Ovary (tissue), 9 donors: ENCODE data around the gene HOXC11. TPM values are rescaled to one million over a fixed set of nuclear protein-coding genes. Genes with fewer than 3 reads are reported as not detected.

Source experiments
- DNase-seq, 5 donors: peaks; one replicate each; pipeline ENCODE4 v3.0.0-alpha.2; 2019 to 2020
- H3K27ac ChIP-seq, 2 donors: fragments of 200-600 bp; one replicate each; pipeline versions ENCODE4 v1.5.1 to v1.8.0; 2019 to 2022
- H3K27me3 ChIP-seq: fragments of 200-600 bp; one replicate; pipeline ENCODE4 v1.8.0; 2022
- H3K36me3 ChIP-seq: fragments of 200-600 bp; sonication (generic); one replicate; pipeline ENCODE4 v1.5.1; 2019
- H3K4me1 ChIP-seq: one replicate; pipeline ENCODE4 v1.8.1; 2013; ENCODE audit warnings: mild to moderate bottlenecking, moderate library complexity; ENCODE audit not compliant: insufficient read depth
- H3K4me3 ChIP-seq: fragments of 200-600 bp; sonication (generic); one replicate; pipeline ENCODE4 v1.5.1; 2017
- H3K9me3 ChIP-seq, 2 donors: fragments of 200-600 bp in 1 of 2; sonication (generic) in 1 of 2; one replicate each; pipeline versions ENCODE4 v1.5.1 to v1.8.1; 2013 to 2019; ENCODE audit warnings: mild to moderate bottlenecking in 1 of 2, moderate library complexity in 1 of 2
- CTCF ChIP-seq, 3 donors: fragments of 450-650 bp in 2 of 3; fragments of 200-600 bp in 1 of 3; IDR thresholded peaks; one replicate each; pipeline versions ENCODE4 v1.5.1 to v1.8.0; 2016 to 2022; ENCODE audit warnings: antibody characterized with exemption in 3 of 3, mild to moderate bottlenecking in 1 of 3
- EP300 ChIP-seq: sonication (generic); formaldehyde crosslinking; IDR thresholded peaks from one replicate; pipeline ENCODE4 v1.6.1; 2017; ENCODE audit warnings: antibody characterized with exemption
- POLR2A ChIP-seq: fragments of 450-650 bp; IDR thresholded peaks from one replicate; pipeline ENCODE4 v1.6.1; 2017; ENCODE audit warnings: antibody characterized with exemption, mild to moderate bottlenecking, moderate library complexity
- WGBS, 3 donors: extraction: QIAGEN DNeasy Blood & Tissue Kit in 1 of 3; methylation state at CpG; one replicate each; pipeline versions ENCODE4 v1.1.5 to v1.1.7; 2013 to 2017; 5-methylcytosine and 5-hydroxymethylcytosine counted together
- intact Hi-C, 4 donors: fragments of 100-400 bp; cut with DNase I; formaldehyde crosslinking; loops; one replicate each; pipeline versions ENCODE4 v1.11.0 to v1.15.1; 2022 to 2023
- polyA plus RNA-seq, 2 donors: library from polyadenylated mRNA; stranded (reverse); fragments of 200-250 nt in 1 of 2; fragments of 350-450 nt in 1 of 2; fragmentation: Illumina TruSeq in 1 of 2; extraction: RNeasy Lipid Tissue Mini Kit (QIAGEN cat#74804) in 1 of 2; gene quantifications; one replicate each; pipeline ENCODE4 v1.2.3, GENCODE V29; 2013 to 2014
- total RNA-seq, 7 donors: library from RNA; depleted of rRNA in 2 of 7; stranded (reverse); fragments of >200 nt in 2 of 7; fragmentation: NEBNext Ultra II Directional in 3 of 7; extraction: Animal tissue kit (Norgen Biotek cat#: 25700) in 3 of 7; gene quantifications; one replicate each; pipeline versions ENCODE4 v1.1.0 to v1.2.4, GENCODE V29; 2016 to 2023
- donor health status: DM: no; HTN: no; CAD: no; lungs with moderate emphysema.
- donor health status: DM: no; HTN: no; CAD: no.
- donor health status: Bipolar disorder and iron deficiency.
- donor health status: DM: yes; HTN: yes; CAD: no.
- donor health status: DM: no; HTN: no; CAD: no.
- donor health status: DM: yes; HTN: yes; CAD: no.

HOXC11 gene
- total and polyA plus RNA-seq, 9 donors: 0.12 to 1.1 TPM; not detected in 7

DNA sequence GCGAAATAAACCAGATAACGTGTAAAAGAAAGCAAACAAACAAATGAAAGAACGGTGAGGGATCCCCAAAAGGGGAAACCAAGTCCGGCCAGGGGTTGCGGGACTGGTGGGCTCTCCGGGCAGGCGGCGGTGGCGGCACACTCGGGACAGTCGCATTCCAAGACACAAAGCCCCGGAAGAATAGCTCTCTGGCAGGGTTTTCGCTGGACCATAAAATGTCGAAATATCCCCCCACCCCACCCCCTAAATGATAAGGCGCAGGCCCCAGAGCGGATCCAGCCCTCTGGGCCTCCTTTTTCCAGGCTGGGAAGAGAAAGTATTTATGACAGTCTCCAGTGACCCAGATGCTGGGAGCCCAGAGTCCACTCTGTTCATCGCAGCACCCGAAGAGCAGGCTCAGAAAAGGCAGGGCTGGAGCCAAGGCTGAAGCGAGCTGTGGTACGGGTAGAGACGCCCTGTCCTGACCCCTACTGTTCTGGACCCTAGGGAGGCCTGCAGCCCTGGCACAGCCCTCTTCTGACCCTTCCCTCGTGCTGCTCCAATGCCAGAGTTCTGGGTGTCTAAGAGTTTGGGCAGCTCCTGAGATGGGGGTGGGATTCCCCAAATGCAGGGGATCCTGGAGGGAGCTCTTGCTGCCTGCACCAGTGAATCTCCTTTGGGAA lies 33.8 kb downstream of the HOXC11 start:
- DNase-seq: no peak
- peak overlapping the region in 1 of 2 donors; percentile 13 for H3K27ac ChIP-seq
- no peaks in the 10 kb centered on the region for H3K27me3 ChIP-seq
- peak overlapping the region; percentile 14 for H3K4me3 ChIP-seq
- 64 to 78% (median 69%) methylated on average over 22 of the region's 22 CpGs for WGBS, 3 donors
- no peaks in the 10 kb centered on the region for H3K36me3 ChIP-seq
- H3K9me3 ChIP-seq: no peaks in the 10 kb centered on the region
- intact Hi-C loops: loop anchor here in 3 of 4 donors (2.0 to 10.0 kb wide), 5 partner anchors 186 to 368 kb away; partner anchors contain the start of gene GPR84 (in 2 of the 3)
- peaks cover 2% of the 10 kb centered on the region for H3K4me1 ChIP-seq
- TF ChIP-seq EP300 (no peak), CTCF (IDR thresholded peaks at IDR 0.05) (no peak), POLR2A (no peak)

DNA sequence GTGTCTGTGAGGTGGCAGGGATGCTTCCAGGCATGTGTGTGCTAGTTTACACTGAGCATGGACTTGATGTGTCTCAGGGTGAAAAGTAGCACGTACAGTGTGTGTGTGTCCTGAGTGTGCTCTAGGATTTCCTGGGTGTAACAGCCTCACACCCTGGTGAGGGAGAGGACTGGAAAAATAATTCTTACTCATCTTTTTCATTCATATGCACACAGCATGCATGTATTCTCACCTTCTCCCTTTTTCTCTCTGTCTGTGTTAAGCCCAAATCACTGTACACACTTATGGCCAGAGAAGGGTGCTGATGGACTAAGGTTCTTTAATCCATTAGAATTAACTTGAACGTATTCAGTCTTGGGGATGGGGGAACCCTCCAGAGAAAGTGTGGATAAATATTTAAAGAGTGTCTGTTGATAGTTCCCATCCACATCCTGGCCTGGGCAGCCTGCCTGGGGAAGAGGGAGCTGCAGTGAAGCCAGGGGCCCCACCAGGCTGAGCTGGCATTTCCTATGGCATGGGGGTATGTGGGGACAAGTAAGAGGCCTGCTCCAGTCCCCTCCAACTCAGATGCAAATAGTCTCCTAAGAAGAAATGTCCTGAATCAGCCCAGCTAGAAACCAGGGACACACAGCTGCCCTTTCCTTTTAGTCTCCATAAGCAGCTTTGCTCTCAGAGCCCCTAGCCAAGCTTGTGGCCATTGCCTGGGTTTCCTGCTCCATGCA lies 34.8 kb downstream of the HOXC11 start:
- WGBS, 3 donors: 67 to 87% (median 82%) methylated on average over 2 of the region's 2 CpGs
- DNase-seq: peak in 1 of 5 donors; percentile 35
- intact Hi-C loops: loop anchor here in 3 of 4 donors (2.0 to 10.0 kb wide), 6 partner anchors 185 to 367 kb away; partner anchors contain the start of gene GPR84 (in 2 of the 3)
- H3K36me3 ChIP-seq: no peaks in the 10 kb centered on the region
- TF ChIP-seq POLR2A: no peak
- TF ChIP-seq EP300: no peak
- no peak for TF ChIP-seq CTCF (IDR thresholded peaks at IDR 0.05)
- H3K4me3 ChIP-seq: no peak overlapping the region
- no peaks in the 10 kb centered on the region for H3K9me3 ChIP-seq
- H3K27me3 ChIP-seq: no peaks in the 10 kb centered on the region
- no peak overlapping the region for H3K27ac ChIP-seq
- peaks cover 2% of the 10 kb centered on the region for H3K4me1 ChIP-seq

- no peaks in the 10 kb centered on the region for H3K27me3 ChIP-seq
- H3K4me1 ChIP-seq: peaks cover 2% of the 10 kb centered on the region
- TF ChIP-seq EP300: no peak
- no peak for TF ChIP-seq POLR2A
- TF ChIP-seq CTCF (IDR thresholded peaks at IDR 0.05): no peak
- no peaks in the 10 kb centered on the region for H3K36me3 ChIP-seq
- intact Hi-C loops: loop anchor here in 3 of 4 donors (2.0 to 10.0 kb wide), 4 partner anchors 184 to 367 kb away; partner anchors contain the start of gene GPR84 (in 2 of the 3)
- 64 to 69% (median 66%) methylated on average over 2 of the region's 2 CpGs for WGBS, 3 donors
- peak in 1 of 5 donors; percentile 40 for DNase-seq
- no peaks in the 10 kb centered on the region for H3K9me3 ChIP-seq
- H3K27ac ChIP-seq: peak overlapping the region in 1 of 2 donors; percentile 47
- H3K4me3 ChIP-seq: no peak overlapping the region
Measured at GRCh38 chr12:54008260-54008552, 35.3 kb downstream of the HOXC11 start.

DNA sequence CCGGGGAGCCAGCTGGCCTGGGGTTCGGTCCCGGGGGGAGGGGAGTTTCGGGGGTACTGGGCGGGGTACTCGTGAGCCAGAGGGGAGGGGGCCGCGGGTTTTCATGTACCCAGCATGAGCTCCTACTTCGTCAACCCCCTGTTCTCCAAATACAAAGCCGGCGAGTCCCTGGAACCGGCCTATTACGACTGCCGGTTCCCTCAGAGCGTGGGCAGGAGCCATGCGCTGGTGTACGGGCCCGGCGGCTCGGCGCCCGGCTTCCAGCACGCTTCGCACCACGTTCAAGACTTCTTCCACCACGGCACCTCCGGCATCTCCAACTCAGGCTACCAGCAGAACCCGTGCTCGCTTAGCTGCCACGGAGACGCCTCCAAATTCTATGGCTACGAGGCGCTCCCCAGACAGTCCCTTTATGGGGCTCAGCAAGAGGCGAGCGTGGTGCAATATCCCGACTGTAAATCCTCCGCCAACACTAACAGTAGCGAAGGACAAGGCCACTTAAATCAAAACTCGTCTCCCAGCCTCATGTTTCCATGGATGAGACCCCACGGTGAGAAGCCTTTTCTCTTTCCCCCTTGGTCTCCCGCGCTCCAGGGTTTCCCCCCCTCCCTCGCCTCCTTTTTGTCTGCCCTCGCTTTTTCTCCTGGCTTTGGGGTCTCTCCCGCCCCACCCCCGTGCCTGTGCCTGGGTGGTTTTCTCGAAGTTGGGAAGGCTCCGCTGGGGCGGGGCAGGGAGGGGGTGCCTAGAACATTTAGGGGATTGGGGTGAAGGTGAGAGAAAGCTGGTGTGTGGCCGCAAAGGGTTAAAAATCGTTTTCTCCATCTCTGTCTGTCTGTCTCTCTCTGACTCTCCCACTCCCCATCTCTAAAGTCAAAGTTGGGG lies 36.5 kb downstream of the HOXC11 start:
- Histone ChIP-seq H3K4me1 (peaks cover 2% of the 10 kb centered on the region), H3K9me3 (no peaks in the 10 kb centered on the region), H3K4me3 (peak overlapping the region; percentile 47), H3K36me3 (no peaks in the 10 kb centered on the region), H3K27ac (peak overlapping the region; percentile 64 to 74), H3K27me3 (no peaks in the 10 kb centered on the region)
- TF ChIP-seq POLR2A (no peak), EP300 (no peak), CTCF (IDR thresholded peaks at IDR 0.05) (no peak)
- peak in 3 of 5 donors; percentile 49 to 76 (median 70) for DNase-seq
- intact Hi-C loops: loop anchor here in 3 of 4 donors (2.0 to 10.0 kb wide), 4 partner anchors 183 to 365 kb away; partner anchors contain the start of gene GPR84 (in 2 of the 3)
- WGBS, 3 donors: 5 to 9% (median 5%) methylated on average over 38 to 51 of the region's 51 CpGs
